ENCODE measurements around the gene PIH1D2. TPM values are rescaled to one million over a fixed set of nuclear protein-coding genes. Genes with fewer than 3 reads are reported as not detected.
A peak's percentile ranks its signal among the peaks of the same experiment; 100 is the strongest.
"Not testable (repeated sequence)": the region's sequence is repeated elsewhere in the genome, so short reads cannot be mapped to it uniquely, and the experiment has no call there.

PIH1D2 gene
- total RNA-seq, 1 donor from 2014 or later, result 1.6 TPM

- Histone ChIP-seq H3K9me3 (ENCODE audit: control insufficient read depth in 3 of 3, low read length in 3 of 3) (no peaks in the 10 kb centered on the region), H3K27ac (ENCODE audit: low read depth, low read length) (peak overlapping the region; percentile 72), H3K4me1 (ENCODE audit: control insufficient read depth in 3 of 3, insufficient read depth in 3 of 3, low read length in 3 of 3) (peaks cover 2 to 10% (median 5%) of the 10 kb centered on the region in 3 donors), H3K9ac (ENCODE audit: low read depth in 1 of 3, low read length in 3 of 3) (no peak overlapping the region), H3K36me3 (ENCODE audit: control insufficient read depth in 3 of 3, insufficient read depth in 3 of 3, low read length in 3 of 3) (peaks cover 8 to 21% (median 11%) of the 10 kb centered on the region in 3 donors), H3K27me3 (ENCODE audit: control insufficient read depth in 3 of 3, insufficient read depth in 3 of 3, low read length in 3 of 3) (no peaks in the 10 kb centered on the region), H3K4me3 (ENCODE audit: low read length in 3 of 3) (no peak overlapping the region)
These were observed 26.6 kb upstream of the PIH1D2 start for GRCh38 chr11:112100462-112100861.

GRCh38 chr11:112097734-112098528, 24.1 kb upstream of the PIH1D2 start:
- Histone ChIP-seq H3K4me3 (ENCODE audit: low read length in 3 of 3) (no peak overlapping the region), H3K9ac (ENCODE audit: low read depth in 1 of 3, low read length in 3 of 3) (no peak overlapping the region), H3K36me3 (ENCODE audit: control insufficient read depth in 3 of 3, insufficient read depth in 3 of 3, low read length in 3 of 3) (peaks cover 12 to 29% (median 19%) of the 10 kb centered on the region in 3 donors), H3K27ac (ENCODE audit: low read depth, low read length) (no peak overlapping the region), H3K9me3 (ENCODE audit: control insufficient read depth in 3 of 3, low read length in 3 of 3) (no peaks in the 10 kb centered on the region), H3K4me1 (ENCODE audit: control insufficient read depth in 3 of 3, insufficient read depth in 3 of 3, low read length in 3 of 3) (peaks cover 2 to 10% (median 5%) of the 10 kb centered on the region in 3 donors), H3K27me3 (ENCODE audit: control insufficient read depth in 3 of 3, insufficient read depth in 3 of 3, low read length in 3 of 3) (no peaks in the 10 kb centered on the region)

GRCh38 chr11:112096194-112096593, 22.4 kb upstream of the PIH1D2 start:
- H3K4me3 ChIP-seq (ENCODE audit: low read length in 3 of 3), result no peak overlapping the region
- H3K9ac ChIP-seq (ENCODE audit: low read depth in 1 of 3, low read length in 3 of 3), result no peak overlapping the region
- H3K9me3 ChIP-seq (ENCODE audit: control insufficient read depth in 3 of 3, low read length in 3 of 3), result no peaks in the 10 kb centered on the region
- no peak overlapping the region for H3K27ac ChIP-seq (ENCODE audit: low read depth, low read length)
- peaks cover 2 to 10% (median 5%) of the 10 kb centered on the region in 3 donors for H3K4me1 ChIP-seq (ENCODE audit: control insufficient read depth in 3 of 3, insufficient read depth in 3 of 3, low read length in 3 of 3)
- no peaks in the 10 kb centered on the region for H3K27me3 ChIP-seq (ENCODE audit: control insufficient read depth in 3 of 3, insufficient read depth in 3 of 3, low read length in 3 of 3)
- H3K36me3 ChIP-seq (ENCODE audit: control insufficient read depth in 3 of 3, insufficient read depth in 3 of 3, low read length in 3 of 3), result peaks cover 28 to 42% (median 36%) of the 10 kb centered on the region in 3 donors

GRCh38 chr11:112095302-112095701, 21.5 kb upstream of the PIH1D2 start:
- peaks cover 30 to 49% (median 43%) of the 10 kb centered on the region in 3 donors for H3K36me3 ChIP-seq (ENCODE audit: control insufficient read depth in 3 of 3, insufficient read depth in 3 of 3, low read length in 3 of 3)
- not testable (repeated sequence) for H3K4me3 ChIP-seq (ENCODE audit: low read length in 3 of 3); H3K27me3 ChIP-seq (ENCODE audit: control insufficient read depth in 3 of 3, insufficient read depth in 3 of 3, low read length in 3 of 3); H3K4me1 ChIP-seq (ENCODE audit: control insufficient read depth in 3 of 3, insufficient read depth in 3 of 3, low read length in 3 of 3); H3K9ac ChIP-seq (ENCODE audit: low read depth in 1 of 3, low read length in 3 of 3); H3K9me3 ChIP-seq (ENCODE audit: control insufficient read depth in 3 of 3, low read length in 3 of 3); H3K27ac ChIP-seq (ENCODE audit: low read depth, low read length)

- Histone ChIP-seq H3K36me3 (ENCODE audit: control insufficient read depth in 3 of 3, insufficient read depth in 3 of 3, low read length in 3 of 3) (peaks cover 41 to 69% (median 69%) of the 10 kb centered on the region in 3 donors), H3K9ac (ENCODE audit: low read depth in 1 of 3, low read length in 3 of 3) (peak overlapping the region; percentile 95 to 98 (median 96)), H3K27me3 (ENCODE audit: control insufficient read depth in 3 of 3, insufficient read depth in 3 of 3, low read length in 3 of 3) (no peaks in the 10 kb centered on the region), H3K4me3 (ENCODE audit: low read length in 3 of 3) (peak overlapping the region; percentile 96 to 100 (median 97)), H3K27ac (ENCODE audit: low read depth, low read length) (peak overlapping the region; percentile 91), H3K4me1 (ENCODE audit: control insufficient read depth in 3 of 3, insufficient read depth in 3 of 3, low read length in 3 of 3) (peaks cover 28 to 50% (median 35%) of the 10 kb centered on the region in 3 donors), H3K9me3 (ENCODE audit: control insufficient read depth in 3 of 3, low read length in 3 of 3) (no peaks in the 10 kb centered on the region)
These were observed 13.4 kb upstream of the PIH1D2 start for GRCh38 chr11:112087212-112087611.

GRCh38 chr11:112086422-112087191, 12.8 kb upstream of the PIH1D2 start, which contains the start of the genes SDHD and TIMM8B:
TSS of gene SDHD (plus strand) at chr11:112086873. CDS start at chr11:112086908, 35 bp downstream.
TSS of gene TIMM8B (minus strand) at chr11:112086756. CDS start at chr11:112086723, 33 bp downstream.
- H3K9ac ChIP-seq (ENCODE audit: low read depth in 1 of 3, low read length in 3 of 3), result peak within 1 kb of the TSS; percentile 95 to 98 (median 96)
- no peaks in the 10 kb centered on the region for H3K9me3 ChIP-seq (ENCODE audit: control insufficient read depth in 3 of 3, low read length in 3 of 3)
- peak within 1 kb of the TSS; percentile 91 for H3K27ac ChIP-seq (ENCODE audit: low read depth, low read length)
- peak within 1 kb of the TSS; percentile 96 to 100 (median 97) for H3K4me3 ChIP-seq (ENCODE audit: low read length in 3 of 3)
- peaks cover 35 to 68% (median 67%) of the 10 kb centered on the region in 3 donors for H3K36me3 ChIP-seq (ENCODE audit: control insufficient read depth in 3 of 3, insufficient read depth in 3 of 3, low read length in 3 of 3)
- H3K27me3 ChIP-seq (ENCODE audit: control insufficient read depth in 3 of 3, insufficient read depth in 3 of 3, low read length in 3 of 3), result no peaks in the 10 kb centered on the region
- H3K4me1 ChIP-seq (ENCODE audit: control insufficient read depth in 3 of 3, insufficient read depth in 3 of 3, low read length in 3 of 3), result peaks cover 28 to 50% (median 35%) of the 10 kb centered on the region in 3 donors

GRCh38 chr11:112085822-112086421, 12.1 kb upstream of the PIH1D2 start:
- peaks cover 28 to 50% (median 35%) of the 10 kb centered on the region in 3 donors for H3K4me1 ChIP-seq (ENCODE audit: control insufficient read depth in 3 of 3, insufficient read depth in 3 of 3, low read length in 3 of 3)
- H3K9ac ChIP-seq (ENCODE audit: low read depth in 1 of 3, low read length in 3 of 3), result peak overlapping the region; percentile 95 to 98 (median 96)
- H3K27me3 ChIP-seq (ENCODE audit: control insufficient read depth in 3 of 3, insufficient read depth in 3 of 3, low read length in 3 of 3), result no peaks in the 10 kb centered on the region
- no peaks in the 10 kb centered on the region for H3K9me3 ChIP-seq (ENCODE audit: control insufficient read depth in 3 of 3, low read length in 3 of 3)
- H3K36me3 ChIP-seq (ENCODE audit: control insufficient read depth in 3 of 3, insufficient read depth in 3 of 3, low read length in 3 of 3), result peaks cover 30 to 63% (median 63%) of the 10 kb centered on the region in 3 donors
- H3K4me3 ChIP-seq (ENCODE audit: low read length in 3 of 3), result peak overlapping the region; percentile 96 to 100 (median 97)
- H3K27ac ChIP-seq (ENCODE audit: low read depth, low read length), result peak overlapping the region; percentile 91

- Histone ChIP-seq H3K4me1 (ENCODE audit: control insufficient read depth in 3 of 3, insufficient read depth in 3 of 3, low read length in 3 of 3) (peaks cover 11 to 33% (median 16%) of the 10 kb centered on the region in 3 donors), H3K27ac (ENCODE audit: low read depth, low read length) (peak overlapping the region; percentile 74), H3K36me3 (ENCODE audit: control insufficient read depth in 3 of 3, insufficient read depth in 3 of 3, low read length in 3 of 3) (peaks cover 26 to 62% (median 58%) of the 10 kb centered on the region in 3 donors), H3K9ac (ENCODE audit: low read depth in 1 of 3, low read length in 3 of 3) (no peak overlapping the region), H3K9me3 (ENCODE audit: control insufficient read depth in 3 of 3, low read length in 3 of 3) (no peaks in the 10 kb centered on the region), H3K27me3 (ENCODE audit: control insufficient read depth in 3 of 3, insufficient read depth in 3 of 3, low read length in 3 of 3) (no peaks in the 10 kb centered on the region), H3K4me3 (ENCODE audit: low read length in 3 of 3) (no peak overlapping the region)
These were observed 8.9 kb upstream of the PIH1D2 start for GRCh38 chr11:112082729-112083128.

- H3K27ac ChIP-seq (ENCODE audit: low read depth, low read length), result no peak overlapping the region
- H3K9ac ChIP-seq (ENCODE audit: low read depth in 1 of 3, low read length in 3 of 3), result no peak overlapping the region
- peaks cover 17 to 40% (median 22%) of the 10 kb centered on the region in 3 donors for H3K36me3 ChIP-seq (ENCODE audit: control insufficient read depth in 3 of 3, insufficient read depth in 3 of 3, low read length in 3 of 3)
- no peak overlapping the region for H3K4me3 ChIP-seq (ENCODE audit: low read length in 3 of 3)
- no peaks in the 10 kb centered on the region for H3K9me3 ChIP-seq (ENCODE audit: control insufficient read depth in 3 of 3, low read length in 3 of 3)
- H3K27me3 ChIP-seq (ENCODE audit: control insufficient read depth in 3 of 3, insufficient read depth in 3 of 3, low read length in 3 of 3), result no peaks in the 10 kb centered on the region
- no peaks in the 10 kb centered on the region for H3K4me1 ChIP-seq (ENCODE audit: control insufficient read depth in 3 of 3, insufficient read depth in 3 of 3, low read length in 3 of 3)
These were observed 10.9 kb downstream of the PIH1D2 start for GRCh38 chr11:112062923-112063322.
